Smooth muscle cell (in vitro differentiated cells): ENCODE data around the gene PRKD1. TPM values are rescaled to one million over a fixed set of nuclear protein-coding genes. Genes with fewer than 3 reads are reported as not detected.
"Not testable (repeated sequence)": the region's sequence is repeated elsewhere in the genome, so short reads cannot be mapped to it uniquely, and the experiment has no call there.

Experiments used
- DNase-seq: peaks from one replicate; lab custom pipeline; 2025; ENCODE audit not compliant: unreplicated experiment; lab: John Stamatoyannopoulos, UW
- H2AFZ ChIP-seq: fragments of 200-600 bp; sonication (generic); 2 replicates; pipeline ENCODE4 v1.6.0; 2016; ENCODE audit warnings: antibody characterized with exemption, low read depth, mild to moderate bottlenecking
- H3F3A ChIP-seq: fragments of 200-600 bp; sonication (generic); 2 replicates; pipeline ENCODE4 v1.6.0; 2017; ENCODE audit warnings: antibody characterized with exemption, low read depth
- H3K27ac ChIP-seq: fragments of 200-600 bp; sonication (generic); 2 replicates; pipeline ENCODE4 v1.5.1; 2016; ENCODE audit warnings: low read depth, mild to moderate bottlenecking
- H3K27me3 ChIP-seq: fragments of 200-600 bp; sonication (generic); 2 replicates; pipeline ENCODE4 v1.6.1; 2016; ENCODE audit warnings: low read depth, mild to moderate bottlenecking
- H3K36me3 ChIP-seq: fragments of 200-600 bp; sonication (generic); 2 replicates; pipeline ENCODE4 v1.5.1; 2016; ENCODE audit warnings: low read depth
- H3K4me1 ChIP-seq: fragments of 200-600 bp; sonication (generic); 2 replicates; pipeline ENCODE4 v1.5.1; 2016; ENCODE audit warnings: low read depth
- H3K4me2 ChIP-seq: fragments of 200-600 bp; sonication (generic); 2 replicates; pipeline ENCODE4 v1.6.0; 2016; ENCODE audit warnings: mild to moderate bottlenecking
- H3K4me3 ChIP-seq: fragments of 200-600 bp; sonication (generic); 2 replicates; pipeline ENCODE4 v1.5.1; 2016; ENCODE audit warnings: mild to moderate bottlenecking
- H3K79me2 ChIP-seq: fragments of 200-600 bp; sonication (generic); 2 replicates; pipeline ENCODE4 v1.6.0; 2016; ENCODE audit warnings: low read depth, mild to moderate bottlenecking
- H3K9ac ChIP-seq: fragments of 200-600 bp; sonication (generic); 2 replicates; pipeline ENCODE4 v1.6.0; 2016; ENCODE audit warnings: low read depth
- H3K9me3 ChIP-seq: fragments of 200-600 bp; sonication (generic); replicated peaks from 2 replicates; pipeline ENCODE4 v1.5.1; 2016; ENCODE audit warnings: low read depth
- H4K20me1 ChIP-seq: fragments of 200-600 bp; sonication (generic); 2 replicates; pipeline ENCODE4 v1.6.0; 2016; ENCODE audit warnings: low read depth
- WGBS: methylation state at CpG from one replicate; pipeline ENCODE4 v1.1.7; 2016; ENCODE audit warnings: low lambda C conversion rate; 5-methylcytosine and 5-hydroxymethylcytosine counted together
- polyA plus RNA-seq: library from polyadenylated mRNA; unstranded; fragments of >200 nt; fragmentation: Nextera tagmentation; extraction: Ambion mirVana; gene quantifications from 2 replicates; pipeline ENCODE4 v1.2.1, GENCODE V29; 2016
- total RNA-seq: library from RNA; depleted of rRNA; stranded (reverse); fragments of >200 nt; gene quantifications from 2 replicates; pipeline ENCODE4 v1.2.3, GENCODE V29; 2014
- TF ChIP-seq, protein P1 (sequence below): fragments of 200-600 bp; sonication (generic); IDR thresholded peaks from 2 replicates; pipeline ENCODE4 v1.5.1; 2017; ENCODE audit warnings: borderline replicate concordance, mild to moderate bottlenecking, antibody characterized with exemption; ENCODE audit not compliant: insufficient read depth, poor library complexity, severe bottlenecking

PRKD1 gene
- total and polyA plus RNA-seq, 2 experiments from 2014 or later: 3.7 to 7.2 TPM

DNA sequence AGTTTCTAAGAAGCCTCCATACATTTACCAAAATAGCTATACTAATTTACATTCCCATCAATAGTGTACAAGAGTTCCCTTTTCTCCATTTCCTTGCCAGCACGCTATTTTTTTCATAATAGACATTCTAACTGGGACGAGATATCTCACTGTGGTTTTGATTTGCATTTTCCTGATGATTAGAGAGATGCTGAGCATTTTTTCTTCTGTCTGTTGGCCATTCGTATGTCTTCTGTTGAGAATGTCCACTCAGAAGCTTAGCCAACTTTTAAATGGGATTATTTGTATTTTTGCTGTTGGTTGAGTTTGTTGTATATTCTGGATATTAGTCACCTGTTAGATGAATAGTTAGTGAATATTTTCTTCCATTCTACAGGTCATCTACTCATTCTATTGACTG is 144.1 kb downstream of the PRKD1 start:
- Histone ChIP-seq H3K9ac (no peak overlapping the region), H3K4me2 (no peak overlapping the region), H3F3A (no peaks in the 10 kb centered on the region), H3K36me3 (no peaks in the 10 kb centered on the region), H4K20me1 (no peaks in the 10 kb centered on the region), H3K27me3 (no peaks in the 10 kb centered on the region), H3K9me3 (no peaks in the 10 kb centered on the region), H3K79me2 (no peaks in the 10 kb centered on the region), H3K4me3 (no peak overlapping the region), H3K4me1 (no peaks in the 10 kb centered on the region), H3K27ac (no peak overlapping the region), H2AFZ (no peak overlapping the region)
- TF ChIP-seq, protein P1, sequence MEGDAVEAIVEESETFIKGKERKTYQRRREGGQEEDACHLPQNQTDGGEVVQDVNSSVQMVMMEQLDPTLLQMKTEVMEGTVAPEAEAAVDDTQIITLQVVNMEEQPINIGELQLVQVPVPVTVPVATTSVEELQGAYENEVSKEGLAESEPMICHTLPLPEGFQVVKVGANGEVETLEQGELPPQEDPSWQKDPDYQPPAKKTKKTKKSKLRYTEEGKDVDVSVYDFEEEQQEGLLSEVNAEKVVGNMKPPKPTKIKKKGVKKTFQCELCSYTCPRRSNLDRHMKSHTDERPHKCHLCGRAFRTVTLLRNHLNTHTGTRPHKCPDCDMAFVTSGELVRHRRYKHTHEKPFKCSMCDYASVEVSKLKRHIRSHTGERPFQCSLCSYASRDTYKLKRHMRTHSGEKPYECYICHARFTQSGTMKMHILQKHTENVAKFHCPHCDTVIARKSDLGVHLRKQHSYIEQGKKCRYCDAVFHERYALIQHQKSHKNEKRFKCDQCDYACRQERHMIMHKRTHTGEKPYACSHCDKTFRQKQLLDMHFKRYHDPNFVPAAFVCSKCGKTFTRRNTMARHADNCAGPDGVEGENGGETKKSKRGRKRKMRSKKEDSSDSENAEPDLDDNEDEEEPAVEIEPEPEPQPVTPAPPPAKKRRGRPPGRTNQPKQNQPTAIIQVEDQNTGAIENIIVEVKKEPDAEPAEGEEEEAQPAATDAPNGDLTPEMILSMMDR: no peak
- no peak for DNase-seq
- WGBS: 94% methylated on average over 3 of the region's 3 CpGs

DNA sequence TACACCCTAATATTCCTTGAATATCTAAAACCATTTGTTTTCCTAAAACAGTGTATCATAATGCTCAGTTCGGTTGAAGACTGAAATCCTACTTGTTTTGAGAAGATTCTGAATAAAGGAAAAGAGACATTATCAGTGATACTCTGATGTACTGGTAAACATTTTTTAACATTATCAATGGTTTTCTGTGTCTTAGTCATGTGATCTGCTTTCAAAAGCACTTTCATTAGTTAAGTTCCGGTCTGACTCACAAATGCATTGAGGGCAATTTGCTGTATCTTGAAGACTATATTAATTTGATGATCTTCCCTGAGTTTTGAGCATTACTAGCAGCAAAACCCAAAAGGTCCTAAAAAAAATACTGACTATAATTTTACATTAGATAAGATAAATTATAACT is 145.6 kb downstream of the PRKD1 start:
- Histone ChIP-seq H3K4me1 (no peaks in the 10 kb centered on the region), H3K9ac (no peak overlapping the region), H2AFZ (no peak overlapping the region), H3K4me3 (no peak overlapping the region), H3K4me2 (no peak overlapping the region), H3K9me3 (no peaks in the 10 kb centered on the region), H3K27ac (no peak overlapping the region), H4K20me1 (no peaks in the 10 kb centered on the region), H3F3A (no peaks in the 10 kb centered on the region), H3K36me3 (no peaks in the 10 kb centered on the region), H3K27me3 (no peaks in the 10 kb centered on the region), H3K79me2 (no peaks in the 10 kb centered on the region)
- no peak for DNase-seq
- TF ChIP-seq, protein P1: no peak
- 97% methylated on average over 2 of the region's 2 CpGs for WGBS

DNA sequence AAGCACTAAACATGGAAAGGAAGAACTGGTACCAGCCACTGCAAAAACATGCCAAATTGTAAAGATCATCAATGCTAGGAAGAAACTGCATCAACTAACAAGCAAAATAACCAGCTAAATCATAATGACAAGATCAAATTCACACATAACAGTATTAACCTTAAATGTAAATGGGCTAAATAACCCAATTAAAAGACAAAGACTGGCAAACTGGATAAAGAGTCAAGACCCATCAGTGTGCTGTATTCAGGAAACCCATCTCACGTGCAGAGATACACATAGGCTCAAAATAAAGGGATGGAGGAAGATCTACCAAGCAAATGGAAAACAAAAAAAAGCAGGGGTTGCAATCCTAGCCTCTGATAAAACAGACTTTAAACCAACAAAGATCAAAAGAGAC is 150.5 kb downstream of the PRKD1 start:
- not testable (repeated sequence) for H3K4me1 ChIP-seq, H4K20me1 ChIP-seq, H3K27me3 ChIP-seq, H3K27ac ChIP-seq, H3K79me2 ChIP-seq, H3K4me2 ChIP-seq, DNase-seq, H3K9ac ChIP-seq, H2AFZ ChIP-seq, H3K9me3 ChIP-seq, H3F3A ChIP-seq, H3K36me3 ChIP-seq, H3K4me3 ChIP-seq
- 100% methylated on average over 1 of the region's 1 CpG for WGBS

DNA sequence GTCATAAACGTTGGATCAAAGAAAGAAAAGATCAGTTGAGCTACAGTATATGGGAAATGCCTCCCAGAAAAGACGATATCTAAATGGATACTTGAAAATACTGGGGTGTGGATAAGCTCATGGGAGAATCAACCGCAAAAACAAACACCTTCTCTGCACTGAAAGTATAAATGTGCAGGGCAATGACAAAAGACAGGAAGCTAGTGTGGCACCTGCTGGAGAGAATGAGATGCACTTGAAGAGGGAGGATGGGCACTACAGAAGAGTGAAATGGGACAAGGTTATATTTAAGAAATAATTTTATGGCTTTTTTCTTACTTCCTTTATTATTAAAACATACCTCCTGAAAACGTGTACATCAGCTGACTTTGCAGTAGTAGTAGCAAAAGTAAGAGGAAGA is 153.7 kb downstream of the PRKD1 start:
- H3K9me3 ChIP-seq: no peaks in the 10 kb centered on the region
- no peak overlapping the region for H2AFZ ChIP-seq
- WGBS: 89% methylated on average over 4 of the region's 4 CpGs
- no peaks in the 10 kb centered on the region for H3F3A ChIP-seq
- no peak overlapping the region for H3K4me3 ChIP-seq
- H3K27ac ChIP-seq: no peak overlapping the region
- no peak overlapping the region for H3K4me2 ChIP-seq
- no peaks in the 10 kb centered on the region for H4K20me1 ChIP-seq
- DNase-seq: no peak
- H3K36me3 ChIP-seq: no peaks in the 10 kb centered on the region
- no peaks in the 10 kb centered on the region for H3K4me1 ChIP-seq
- H3K79me2 ChIP-seq: no peaks in the 10 kb centered on the region
- no peaks in the 10 kb centered on the region for H3K27me3 ChIP-seq
- H3K9ac ChIP-seq: no peak overlapping the region
- TF ChIP-seq, protein P1: no peak
